GM21825 (cell line): ENCODE measurements around the gene AK5.

Source experiments
- ATAC-seq: cut with Tn5 transposase; IDR thresholded peaks from one replicate; pipeline ENCODE4 v1.9.1; 2021; ENCODE audit warnings: mild to moderate bottlenecking, moderate library complexity; ENCODE audit not compliant: unreplicated experiment

AK5 gene

DNA sequence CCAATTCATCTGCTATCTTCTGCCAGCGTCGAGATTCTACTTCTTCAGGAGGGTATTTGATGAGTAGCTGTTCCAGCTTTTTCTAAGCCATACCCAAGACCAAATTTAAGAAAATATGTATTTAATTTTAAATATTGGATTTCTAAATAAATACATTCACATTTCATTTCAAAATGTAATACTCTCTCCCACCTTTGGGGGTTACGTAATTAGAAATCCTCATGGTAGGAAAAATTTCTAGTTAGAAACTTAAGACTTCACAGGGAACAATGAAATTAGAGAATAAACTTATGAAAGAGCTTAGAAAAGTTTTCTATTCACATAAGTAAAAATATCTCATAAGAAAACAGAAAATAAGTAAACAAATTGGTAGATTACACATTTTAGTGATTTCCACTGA, 297.7 kb downstream of the AK5 start:
- ATAC-seq, result no peak

DNA sequence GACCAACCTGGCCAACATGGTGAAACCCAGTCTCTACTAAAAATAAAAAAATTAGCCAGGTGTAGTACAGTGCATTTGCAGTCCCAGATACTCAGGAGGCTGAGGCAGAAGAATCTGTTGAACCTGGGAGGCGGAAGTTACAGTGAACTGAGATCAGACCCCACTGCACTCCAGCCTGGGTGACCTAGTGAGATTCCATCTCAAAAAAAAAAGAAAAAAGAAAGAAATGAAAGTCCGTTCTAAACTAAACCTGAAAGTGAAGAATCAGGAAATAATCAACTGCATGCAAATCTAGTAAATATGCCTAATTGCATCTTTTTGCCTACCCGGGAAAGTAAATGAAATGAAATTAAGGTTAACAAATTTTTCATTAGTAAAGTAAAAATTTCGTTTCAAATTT, 301.1 kb downstream of the AK5 start:
- peak; percentile 62 for ATAC-seq

DNA sequence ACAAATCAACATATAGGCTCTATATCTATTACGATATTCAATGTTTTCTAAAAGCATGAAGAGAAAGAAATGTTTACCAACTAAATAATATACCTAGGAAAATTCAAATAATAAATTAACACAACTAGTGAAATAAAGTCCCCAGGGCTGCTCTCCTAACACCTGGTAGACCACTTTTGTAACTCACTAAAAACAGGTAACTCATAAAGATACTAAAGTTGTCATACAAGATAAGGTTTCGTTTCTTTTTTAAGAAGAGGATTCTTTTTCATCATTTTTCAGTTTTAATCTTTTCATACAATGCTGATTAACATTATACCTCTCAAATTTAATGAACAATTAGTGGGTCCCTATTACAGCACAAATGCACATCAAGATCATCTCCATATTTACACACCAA, 301.7 kb downstream of the AK5 start:
- ATAC-seq, result no peak

DNA sequence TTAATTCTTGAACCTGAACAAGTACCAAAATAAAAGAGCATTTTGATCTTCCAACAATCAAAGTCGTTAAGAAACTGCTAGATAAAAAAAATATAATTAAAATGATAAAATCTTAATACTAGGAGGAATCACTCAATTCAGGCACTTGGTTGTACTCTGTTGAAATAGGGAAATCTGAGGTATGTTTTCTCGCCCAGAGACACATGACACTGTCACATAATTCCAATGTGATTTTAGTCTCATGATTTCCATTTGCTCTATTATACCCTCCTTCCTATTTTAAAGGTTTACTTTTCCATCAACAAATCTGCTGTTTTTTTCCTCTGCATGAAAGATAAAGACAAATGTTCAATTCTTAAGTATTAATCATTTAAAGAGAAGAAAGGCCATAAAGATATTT, 303.1 kb downstream of the AK5 start:
- no peak for ATAC-seq

DNA sequence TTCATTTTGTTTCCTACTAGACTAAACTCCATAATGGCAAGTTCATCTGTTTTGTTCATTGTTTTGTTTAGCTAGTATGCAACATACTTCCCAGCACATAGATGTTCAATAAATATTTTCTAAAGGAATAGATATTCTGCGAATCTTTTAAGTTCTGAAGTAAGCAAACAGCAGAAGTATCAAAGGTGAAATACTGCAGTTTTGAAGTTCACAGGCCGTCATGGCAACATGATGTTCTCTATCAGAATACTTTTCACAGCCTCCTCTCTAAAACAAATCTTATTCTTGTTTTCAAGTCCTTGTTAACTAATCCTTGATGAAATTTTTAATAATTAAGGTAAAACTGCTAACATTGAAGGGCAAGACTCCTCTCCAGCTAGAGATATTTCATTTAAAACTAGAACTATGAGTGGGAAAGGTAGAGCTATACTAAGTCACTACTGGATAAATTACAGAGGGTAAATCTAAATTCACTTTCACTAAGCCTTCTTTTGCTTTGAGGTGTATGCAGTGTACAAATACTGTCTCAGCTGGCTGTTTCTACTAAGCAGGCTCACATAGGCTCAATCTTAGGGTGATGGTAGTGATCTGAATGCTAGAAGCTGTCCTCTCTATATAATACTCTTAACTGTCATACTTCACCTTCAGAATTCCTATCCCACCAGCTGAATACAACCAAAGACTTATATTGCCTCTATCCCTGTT, 303.9 kb downstream of the AK5 start:
- ATAC-seq, result no peak

DNA sequence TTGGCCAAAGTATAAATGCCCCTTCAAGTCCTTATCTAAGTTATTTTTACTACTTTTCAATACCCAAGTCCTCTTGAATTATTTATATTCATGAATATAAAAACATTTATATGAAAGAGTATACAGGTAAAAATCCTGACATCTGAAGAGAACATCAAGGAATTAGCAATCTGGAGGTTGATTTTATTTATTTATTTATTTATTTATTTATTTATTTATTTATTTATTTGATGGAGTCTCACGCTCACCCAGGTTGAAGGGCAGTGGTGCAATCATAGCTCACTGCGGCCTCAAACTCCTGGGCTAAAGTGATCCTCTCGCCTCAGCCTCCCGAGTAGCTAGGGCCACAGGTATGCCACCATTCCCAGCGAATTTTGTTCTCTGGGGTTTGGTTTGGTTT, 307.4 kb downstream of the AK5 start:
- ATAC-seq, result no peak

DNA sequence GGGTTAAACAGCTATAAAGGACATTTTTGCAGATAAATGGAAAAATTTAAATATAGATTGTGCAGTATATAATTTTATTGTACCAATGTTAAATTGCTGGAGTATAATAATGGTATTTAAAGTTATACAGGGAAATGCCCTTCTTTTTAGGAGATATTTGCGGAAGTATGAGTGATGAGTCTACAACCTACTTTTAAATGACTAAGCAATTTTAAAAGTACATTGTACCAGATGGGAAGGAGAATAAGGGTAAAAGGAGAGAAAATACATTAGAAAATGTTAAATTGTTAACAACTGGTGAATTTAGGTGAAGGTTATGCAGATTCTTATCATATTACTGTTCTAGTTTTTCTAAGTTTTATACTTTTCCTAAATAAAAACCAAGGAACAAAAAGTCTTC, 308.8 kb downstream of the AK5 start:
- no peak for ATAC-seq

DNA sequence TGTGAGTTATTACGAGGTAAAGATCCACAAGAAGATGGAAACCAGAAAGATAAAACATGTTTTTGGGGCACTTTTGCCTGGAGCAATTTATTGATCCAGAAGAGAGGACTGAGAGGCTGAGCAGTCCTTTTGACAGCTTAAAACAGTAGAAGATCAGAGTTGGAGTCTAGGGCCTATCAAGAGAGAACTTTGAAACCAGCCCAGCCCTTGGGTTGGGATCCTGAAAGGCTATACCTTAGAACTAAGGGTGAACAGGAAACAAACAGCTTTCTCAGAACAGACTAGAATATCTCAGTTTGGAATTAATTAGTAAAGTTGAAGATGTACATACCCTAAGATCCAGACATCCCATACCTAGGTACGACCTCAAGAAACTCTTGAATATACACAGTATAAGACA, 311.1 kb downstream of the AK5 start:
- ATAC-seq, result no peak

DNA sequence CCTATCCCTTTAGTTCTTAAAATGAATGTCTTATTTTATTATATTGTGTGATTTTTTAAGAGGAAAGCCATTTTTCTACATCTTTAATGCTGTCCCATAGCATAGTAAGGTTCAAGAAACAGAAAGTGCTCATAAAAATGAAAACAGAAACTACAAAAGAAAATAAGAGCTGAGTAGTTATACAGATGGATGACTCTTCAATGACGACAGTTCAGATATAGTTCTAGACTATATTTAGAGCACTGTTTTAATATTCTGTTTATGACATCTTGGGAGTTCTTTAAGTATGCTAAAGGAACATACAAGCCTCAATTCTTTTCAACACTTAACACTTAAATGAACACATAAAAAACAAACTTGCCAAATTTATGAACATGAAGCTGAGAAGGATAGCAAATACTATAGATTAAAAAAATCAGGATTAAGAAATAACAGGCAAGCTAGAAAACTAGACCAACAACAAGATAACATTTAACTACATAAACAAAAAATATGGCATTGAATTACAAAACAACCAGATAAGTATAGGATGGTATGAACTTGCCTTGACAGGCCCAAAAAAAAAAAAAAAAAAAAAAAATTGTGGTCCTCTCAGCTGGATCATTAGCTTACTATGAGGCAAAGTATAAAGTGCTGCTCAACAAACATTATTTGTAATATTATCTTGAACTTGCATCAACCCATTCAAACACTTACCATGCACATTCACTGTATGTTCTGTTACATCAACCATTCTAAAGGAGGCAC, 312.7 kb downstream of the AK5 start:
- peak; percentile 74 for ATAC-seq

DNA sequence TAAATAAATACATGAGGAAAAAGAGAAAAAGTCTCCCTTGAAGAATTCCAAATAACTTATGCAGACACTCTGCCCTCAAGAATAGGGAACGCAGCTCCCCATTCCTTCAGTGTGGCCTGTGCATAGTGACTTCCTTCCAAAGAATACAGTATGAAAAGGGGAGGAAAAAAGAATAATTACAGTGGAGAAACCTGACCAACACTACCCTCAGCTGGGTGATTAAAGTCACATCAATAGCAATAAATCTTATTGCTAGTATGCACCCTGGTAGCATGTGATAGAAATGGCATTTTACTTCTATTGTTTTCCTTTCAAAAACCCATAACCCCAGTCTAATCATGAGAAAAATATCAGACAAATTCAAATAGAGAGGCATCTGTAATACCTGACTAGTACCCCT, 315.5 kb downstream of the AK5 start:
- ATAC-seq, result no peak

DNA sequence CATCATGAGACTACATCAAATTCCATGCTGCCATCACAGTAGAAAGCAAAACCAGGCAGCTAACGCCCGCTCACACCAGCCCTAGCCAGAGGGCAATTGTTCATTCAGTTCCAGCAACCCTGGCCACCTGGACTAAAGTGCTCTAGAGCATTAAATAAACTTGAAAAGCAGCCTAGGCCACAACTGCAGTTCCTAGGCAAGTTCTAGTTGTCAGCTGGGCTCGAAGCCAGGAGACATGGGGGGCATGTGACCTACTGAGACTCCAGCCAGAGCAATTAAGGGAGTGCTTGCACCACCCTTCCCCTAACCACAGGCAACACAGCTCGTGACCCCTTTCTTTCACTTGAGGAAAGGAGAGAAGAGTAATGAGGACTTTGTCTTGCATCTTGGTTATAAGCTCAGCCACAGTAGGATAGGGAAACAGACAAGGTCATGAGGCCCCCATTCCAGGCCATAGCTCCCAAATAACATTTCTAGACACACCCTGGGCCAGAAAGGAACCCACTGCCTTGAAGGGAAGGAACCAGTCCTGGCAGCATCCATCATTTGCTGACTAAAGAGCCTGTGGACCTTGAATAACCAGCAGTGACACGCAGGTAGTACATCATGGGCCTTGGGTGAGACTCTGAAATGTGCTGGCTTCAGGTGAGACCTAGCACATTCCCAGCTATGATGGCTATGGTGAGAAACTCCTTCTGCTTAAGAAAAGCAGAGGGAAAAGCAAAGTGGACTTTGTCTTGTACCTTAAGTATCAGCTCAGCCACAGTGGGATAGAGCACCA, 323.6 kb downstream of the AK5 start:
- no peak for ATAC-seq

DNA sequence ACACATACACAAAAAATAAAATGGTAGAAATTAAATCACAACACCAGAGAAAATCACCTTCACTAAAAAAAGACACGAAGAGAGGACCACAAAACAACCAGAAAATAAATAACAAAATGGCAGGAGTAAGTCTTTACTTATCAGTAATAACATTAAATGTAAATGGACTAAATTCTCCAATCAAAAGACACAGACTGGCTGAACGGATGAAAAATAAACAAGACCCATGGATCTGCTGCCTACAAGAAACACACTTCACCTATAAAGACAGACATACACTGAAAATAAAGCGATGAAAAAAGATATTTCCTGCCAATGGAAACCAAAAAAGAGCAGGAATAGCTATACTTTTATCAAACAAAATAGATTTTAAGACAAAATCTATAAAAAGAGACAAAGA, 327.1 kb downstream of the AK5 start:
- no peak for ATAC-seq
